ENCODE data around the gene PRORP. TPM values are rescaled to one million over a fixed set of nuclear protein-coding genes. Genes with fewer than 3 reads are reported as not detected.

The PRORP gene
- total and polyA plus RNA-seq, 2 donors: 28.5 to 42.1 TPM

DNA sequence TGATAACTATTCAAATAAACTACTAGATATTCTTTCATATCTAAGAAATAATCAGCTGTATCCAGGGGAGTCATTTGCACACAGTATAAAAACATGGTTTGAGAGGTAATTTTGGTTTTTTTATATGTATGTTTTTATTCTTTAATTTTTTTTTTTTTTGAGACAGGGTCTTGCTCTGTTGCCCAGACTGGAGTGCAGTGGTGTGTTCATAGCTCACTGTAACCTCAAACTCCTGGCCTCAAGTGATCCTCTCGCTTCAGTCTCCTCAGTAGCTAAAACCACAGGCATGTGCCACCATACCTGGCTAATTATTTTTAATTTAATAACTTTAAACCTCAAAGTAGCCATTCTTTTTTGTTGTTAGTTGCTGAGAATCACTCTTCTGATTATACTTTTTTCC, 1.8 kb downstream of the PRORP start:
- WGBS: 48% methylated on average over 1 of the region's 1 CpG
- peaks cover 5 to 8% of the 10 kb centered on the region in 2 donors for H3K36me3 ChIP-seq (ENCODE audit: control insufficient read depth in 2 of 2, insufficient read depth in 2 of 2, low read length in 1 of 2)
- peaks cover 13 to 20% of the 10 kb centered on the region in 2 donors for H3K4me1 ChIP-seq (ENCODE audit: control insufficient read depth in 2 of 2, insufficient read depth in 2 of 2, low read length in 2 of 2)
- peak overlapping the region in 1 of 2 donors; percentile 60 for H3K4me3 ChIP-seq (ENCODE audit: low read length in 2 of 2)
- DNase-seq (ENCODE audit: low read depth in 6 of 9, low spot score in 9 of 9): no peak
- H3K9me3 ChIP-seq (ENCODE audit: control insufficient read depth in 2 of 2, insufficient read depth in 1 of 2, low read length in 1 of 2): peaks cover 0 to 5% of the 10 kb centered on the region in 2 donors
- no peaks in the 10 kb centered on the region for H3K27me3 ChIP-seq (ENCODE audit: control insufficient read depth in 2 of 2, insufficient read depth in 1 of 2, low read length in 1 of 2)
- no peak overlapping the region for H3K27ac ChIP-seq (ENCODE audit: low read depth in 1 of 2, low read length in 1 of 2)

DNA sequence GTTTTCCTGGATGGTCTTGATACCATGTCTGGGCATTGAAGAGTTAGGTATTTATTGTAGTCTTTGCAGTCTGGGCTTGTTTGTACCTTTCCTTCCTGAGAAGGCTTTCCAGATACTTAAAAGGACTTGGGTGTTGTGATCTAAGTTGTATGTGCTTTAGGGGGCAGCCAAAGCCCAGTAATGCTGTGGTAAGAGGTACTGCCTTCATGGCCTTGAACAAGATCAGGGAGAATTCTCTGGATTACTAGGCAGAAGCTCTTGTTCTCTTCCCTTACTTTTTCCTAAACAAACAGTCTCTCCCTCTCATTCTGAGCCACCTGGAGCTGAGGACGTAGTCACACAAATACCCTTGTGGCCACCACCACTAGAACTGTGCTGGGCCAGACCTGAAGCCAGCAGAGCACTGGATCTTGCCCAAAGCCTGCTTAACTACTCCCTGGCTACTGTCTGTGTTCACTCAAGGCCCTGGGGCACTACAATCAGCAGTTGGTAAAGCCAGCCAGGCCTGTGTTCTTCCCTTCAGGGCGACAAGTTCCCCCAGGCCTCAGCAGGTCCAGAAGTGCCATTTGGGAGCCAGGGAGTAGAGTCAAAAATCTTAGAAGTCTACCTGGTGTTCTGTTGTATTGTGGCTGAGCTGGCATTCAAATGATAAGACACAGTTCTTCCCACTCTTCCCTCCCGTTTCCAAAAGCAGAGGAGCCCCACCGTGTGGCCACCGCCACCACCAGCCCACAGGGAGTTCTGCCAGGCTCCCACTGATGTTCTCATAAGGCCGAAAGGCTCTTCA, 11.4 kb downstream of the PRORP start:
- H3K27ac ChIP-seq (ENCODE audit: low read depth in 1 of 2, low read length in 1 of 2): no peak overlapping the region
- H3K4me3 ChIP-seq (ENCODE audit: low read length in 2 of 2): no peak overlapping the region
- H3K4me1 ChIP-seq (ENCODE audit: control insufficient read depth in 2 of 2, insufficient read depth in 2 of 2, low read length in 2 of 2): no peaks in the 10 kb centered on the region
- DNase-seq (ENCODE audit: low read depth in 6 of 9, low spot score in 9 of 9): no peak
- 81% methylated on average over 6 of the region's 6 CpGs for WGBS
- no peaks in the 10 kb centered on the region for H3K27me3 ChIP-seq (ENCODE audit: control insufficient read depth in 2 of 2, insufficient read depth in 1 of 2, low read length in 1 of 2)
- H3K36me3 ChIP-seq (ENCODE audit: control insufficient read depth in 2 of 2, insufficient read depth in 2 of 2, low read length in 1 of 2): peaks cover 36 to 45% of the 10 kb centered on the region in 2 donors
- peaks cover 0 to 8% of the 10 kb centered on the region in 2 donors for H3K9me3 ChIP-seq (ENCODE audit: control insufficient read depth in 2 of 2, insufficient read depth in 1 of 2, low read length in 1 of 2)

DNA sequence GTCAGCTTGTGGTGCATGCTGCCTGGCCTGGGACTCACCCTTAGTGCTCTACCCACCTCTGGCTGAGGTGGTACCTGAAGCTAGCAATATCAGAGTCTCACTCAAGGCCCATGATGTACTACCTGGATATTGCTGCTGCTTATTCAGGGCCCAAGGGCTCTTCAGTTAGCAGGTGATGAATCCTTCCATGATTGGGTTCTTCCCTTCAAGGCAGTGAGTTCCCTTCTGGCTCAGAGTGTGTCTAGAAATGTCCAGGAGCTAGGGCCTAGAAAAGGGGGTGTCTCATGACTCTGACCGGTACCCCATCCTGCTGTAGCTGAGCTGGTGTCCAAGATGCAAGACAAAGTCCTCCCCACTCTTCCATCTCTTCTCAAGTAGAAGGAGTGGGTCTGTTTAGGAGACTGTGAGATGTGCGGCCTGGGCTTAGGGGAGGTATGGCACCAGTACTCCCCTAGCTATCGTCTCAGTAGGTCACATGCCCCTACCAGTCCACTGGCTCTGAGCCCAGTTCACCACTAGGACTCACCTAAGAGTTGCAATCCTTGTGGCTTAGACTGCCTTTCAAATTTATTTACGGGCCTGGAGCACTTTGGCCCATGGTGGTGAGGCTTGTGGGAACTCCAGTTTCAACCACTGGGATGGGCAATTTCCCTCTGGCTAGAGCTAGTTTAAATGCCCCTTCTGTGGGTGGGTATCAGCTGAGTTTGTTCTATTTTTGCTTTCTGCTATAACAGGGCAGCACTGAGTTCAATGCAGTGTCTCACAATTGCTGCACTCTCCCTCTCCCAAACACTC, 12.2 kb downstream of the PRORP start:
- Histone ChIP-seq H3K27me3 (ENCODE audit: control insufficient read depth in 2 of 2, insufficient read depth in 1 of 2, low read length in 1 of 2) (no peaks in the 10 kb centered on the region), H3K4me1 (ENCODE audit: control insufficient read depth in 2 of 2, insufficient read depth in 2 of 2, low read length in 2 of 2) (no peaks in the 10 kb centered on the region), H3K4me3 (ENCODE audit: low read length in 2 of 2) (no peak overlapping the region), H3K27ac (ENCODE audit: low read depth in 1 of 2, low read length in 1 of 2) (no peak overlapping the region), H3K36me3 (ENCODE audit: control insufficient read depth in 2 of 2, insufficient read depth in 2 of 2, low read length in 1 of 2) (peaks cover 36 to 45% of the 10 kb centered on the region in 2 donors), H3K9me3 (ENCODE audit: control insufficient read depth in 2 of 2, insufficient read depth in 1 of 2, low read length in 1 of 2) (peaks cover 0 to 8% of the 10 kb centered on the region in 2 donors)
- 97% methylated on average over 4 of the region's 4 CpGs for WGBS
- no peak for DNase-seq (ENCODE audit: low read depth in 6 of 9, low spot score in 9 of 9)

DNA sequence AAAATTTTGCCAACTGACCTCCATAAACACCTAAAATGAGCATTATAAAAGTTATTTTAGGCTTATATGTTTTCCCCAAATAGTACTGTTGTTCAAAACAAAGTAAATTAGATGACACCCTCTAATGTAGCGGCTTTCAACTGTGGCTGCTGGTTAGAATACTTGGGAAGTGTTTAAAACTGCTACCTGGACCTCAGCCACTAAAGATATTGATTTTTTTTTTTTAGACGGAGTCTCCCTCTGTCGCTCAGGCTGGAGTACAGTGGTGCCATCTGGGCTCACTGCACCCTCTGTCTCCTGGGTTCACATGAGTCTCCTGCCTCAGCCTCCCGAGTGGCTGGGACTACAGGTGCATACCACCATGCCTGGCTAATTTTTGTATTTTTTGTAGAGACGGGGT, 16.2 kb downstream of the PRORP start:
- 79% methylated on average over 5 of the region's 5 CpGs for WGBS
- DNase-seq (ENCODE audit: low read depth in 6 of 9, low spot score in 9 of 9): no peak
- Histone ChIP-seq H3K9me3 (ENCODE audit: control insufficient read depth in 2 of 2, insufficient read depth in 1 of 2, low read length in 1 of 2) (no peaks in the 10 kb centered on the region), H3K27ac (ENCODE audit: low read depth in 1 of 2, low read length in 1 of 2) (no peak overlapping the region), H3K36me3 (ENCODE audit: control insufficient read depth in 2 of 2, insufficient read depth in 2 of 2, low read length in 1 of 2) (peaks cover 29 to 32% of the 10 kb centered on the region in 2 donors), H3K27me3 (ENCODE audit: control insufficient read depth in 2 of 2, insufficient read depth in 1 of 2, low read length in 1 of 2) (no peaks in the 10 kb centered on the region), H3K4me1 (ENCODE audit: control insufficient read depth in 2 of 2, insufficient read depth in 2 of 2, low read length in 2 of 2) (no peaks in the 10 kb centered on the region), H3K4me3 (ENCODE audit: low read length in 2 of 2) (no peak overlapping the region)

DNA sequence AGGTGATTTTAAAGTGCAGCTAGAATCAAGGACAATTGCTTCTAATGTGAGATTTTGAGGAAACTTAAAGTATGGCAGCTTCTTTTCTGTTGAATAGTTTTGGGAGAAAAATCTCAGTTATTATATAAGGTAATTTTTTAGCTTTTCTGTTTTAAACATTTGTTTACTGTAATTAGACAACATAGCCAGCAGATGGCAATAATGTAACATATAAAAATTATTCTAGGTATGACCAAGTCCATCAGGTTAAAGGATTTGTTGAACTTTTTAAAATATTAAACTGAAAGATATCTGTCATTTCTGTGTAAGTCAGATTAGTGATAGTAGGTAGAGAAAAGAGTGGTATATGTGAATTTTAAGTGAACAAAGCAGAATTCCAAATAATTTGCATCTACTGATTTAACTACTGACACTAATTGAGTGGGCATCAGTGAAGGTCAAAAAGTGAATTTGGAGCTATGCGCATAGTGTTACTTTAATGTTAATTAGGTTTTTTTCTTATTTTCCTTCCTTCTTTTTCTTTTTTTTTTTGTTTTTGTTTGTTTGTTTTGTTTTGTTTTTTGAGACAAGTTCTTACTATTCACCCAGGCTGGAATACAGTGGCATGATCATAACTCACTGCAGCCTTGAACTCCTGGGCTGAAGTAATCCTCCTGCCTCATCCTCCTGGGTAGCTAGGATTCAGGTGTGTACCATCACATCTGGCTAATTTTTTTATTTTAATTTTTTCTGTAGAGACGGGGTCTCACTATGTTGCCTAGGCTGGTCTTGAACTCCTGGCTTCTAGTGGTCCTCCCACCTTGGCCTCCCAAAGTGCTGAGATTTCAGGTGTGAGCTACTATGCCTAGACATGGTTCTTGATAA, 18.6 kb downstream of the PRORP start:
- no peaks in the 10 kb centered on the region for H3K9me3 ChIP-seq (ENCODE audit: control insufficient read depth in 2 of 2, insufficient read depth in 1 of 2, low read length in 1 of 2)
- H3K27me3 ChIP-seq (ENCODE audit: control insufficient read depth in 2 of 2, insufficient read depth in 1 of 2, low read length in 1 of 2): no peaks in the 10 kb centered on the region
- peak in 1 of 9 donors; percentile 51 for DNase-seq (ENCODE audit: low read depth in 6 of 9, low spot score in 9 of 9)
- no peak overlapping the region for H3K4me3 ChIP-seq (ENCODE audit: low read length in 2 of 2)
- peaks cover 13 to 16% of the 10 kb centered on the region in 2 donors for H3K36me3 ChIP-seq (ENCODE audit: control insufficient read depth in 2 of 2, insufficient read depth in 2 of 2, low read length in 1 of 2)
- no peaks in the 10 kb centered on the region for H3K4me1 ChIP-seq (ENCODE audit: control insufficient read depth in 2 of 2, insufficient read depth in 2 of 2, low read length in 2 of 2)
- no peak overlapping the region for H3K27ac ChIP-seq (ENCODE audit: low read depth in 1 of 2, low read length in 1 of 2)
- WGBS: 98% methylated on average over 2 of the region's 2 CpGs

DNA sequence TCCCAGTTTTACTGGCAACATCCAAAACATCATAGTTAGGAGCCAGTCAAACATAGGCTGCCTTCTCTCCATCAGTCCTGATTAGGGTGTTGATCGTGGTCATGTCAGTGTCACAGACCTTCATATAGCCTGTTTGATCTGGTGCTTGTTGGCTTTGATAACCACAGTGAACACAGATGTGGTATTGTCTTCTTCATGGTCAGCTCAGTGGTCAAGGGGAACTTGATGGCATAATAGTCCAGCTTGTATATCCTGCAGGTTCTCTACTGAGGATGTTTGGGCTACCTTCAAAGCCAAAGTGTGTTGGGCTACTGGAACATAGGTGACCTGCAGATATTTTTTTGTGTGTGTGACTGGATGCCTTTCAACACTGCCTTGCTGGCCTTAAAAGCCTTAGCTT, 21.7 kb downstream of the PRORP start:
- Histone ChIP-seq H3K27ac (ENCODE audit: low read depth in 1 of 2, low read length in 1 of 2) (no peak overlapping the region), H3K27me3 (ENCODE audit: control insufficient read depth in 2 of 2, insufficient read depth in 1 of 2, low read length in 1 of 2) (no peaks in the 10 kb centered on the region), H3K36me3 (ENCODE audit: control insufficient read depth in 2 of 2, insufficient read depth in 2 of 2, low read length in 1 of 2) (peaks cover 3 to 10% of the 10 kb centered on the region in 2 donors), H3K9me3 (ENCODE audit: control insufficient read depth in 2 of 2, insufficient read depth in 1 of 2, low read length in 1 of 2) (no peaks in the 10 kb centered on the region), H3K4me1 (ENCODE audit: control insufficient read depth in 2 of 2, insufficient read depth in 2 of 2, low read length in 2 of 2) (no peaks in the 10 kb centered on the region), H3K4me3 (ENCODE audit: low read length in 2 of 2) (no peak overlapping the region)
- WGBS: 100% methylated on average over 1 of the region's 1 CpG
- DNase-seq (ENCODE audit: low read depth in 6 of 9, low spot score in 9 of 9): no peak

DNA sequence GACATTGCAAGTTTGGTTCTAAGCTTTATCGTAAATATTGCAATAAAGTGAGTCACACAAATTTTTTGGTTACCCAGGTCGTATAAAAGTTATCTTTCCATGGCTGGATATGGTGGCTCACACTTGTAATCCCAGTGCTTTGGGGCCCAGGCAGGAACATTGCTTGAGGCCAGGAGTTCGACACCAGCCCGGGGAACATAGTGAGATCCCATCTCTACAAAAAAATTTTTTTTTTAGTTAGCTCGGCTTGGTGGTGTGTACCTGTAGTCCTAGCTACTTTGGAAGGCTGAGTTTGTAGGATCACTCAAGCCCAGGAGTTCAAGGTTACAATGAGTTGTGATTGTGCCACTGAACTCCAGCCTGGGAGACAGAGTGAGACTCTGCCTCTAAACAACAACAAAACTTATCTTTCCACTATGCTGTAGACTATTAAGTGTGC, 24.4 kb downstream of the PRORP start:
- peaks cover 3 to 10% of the 10 kb centered on the region in 2 donors for H3K36me3 ChIP-seq (ENCODE audit: control insufficient read depth in 2 of 2, insufficient read depth in 2 of 2, low read length in 1 of 2)
- no peak overlapping the region for H3K4me3 ChIP-seq (ENCODE audit: low read length in 2 of 2)
- no peaks in the 10 kb centered on the region for H3K9me3 ChIP-seq (ENCODE audit: control insufficient read depth in 2 of 2, insufficient read depth in 1 of 2, low read length in 1 of 2)
- no peaks in the 10 kb centered on the region for H3K4me1 ChIP-seq (ENCODE audit: control insufficient read depth in 2 of 2, insufficient read depth in 2 of 2, low read length in 2 of 2)
- 96% methylated on average over 5 of the region's 5 CpGs for WGBS
- H3K27me3 ChIP-seq (ENCODE audit: control insufficient read depth in 2 of 2, insufficient read depth in 1 of 2, low read length in 1 of 2): no peaks in the 10 kb centered on the region
- no peak overlapping the region for H3K27ac ChIP-seq (ENCODE audit: low read depth in 1 of 2, low read length in 1 of 2)
- no peak for DNase-seq (ENCODE audit: low read depth in 6 of 9, low spot score in 9 of 9)

DNA sequence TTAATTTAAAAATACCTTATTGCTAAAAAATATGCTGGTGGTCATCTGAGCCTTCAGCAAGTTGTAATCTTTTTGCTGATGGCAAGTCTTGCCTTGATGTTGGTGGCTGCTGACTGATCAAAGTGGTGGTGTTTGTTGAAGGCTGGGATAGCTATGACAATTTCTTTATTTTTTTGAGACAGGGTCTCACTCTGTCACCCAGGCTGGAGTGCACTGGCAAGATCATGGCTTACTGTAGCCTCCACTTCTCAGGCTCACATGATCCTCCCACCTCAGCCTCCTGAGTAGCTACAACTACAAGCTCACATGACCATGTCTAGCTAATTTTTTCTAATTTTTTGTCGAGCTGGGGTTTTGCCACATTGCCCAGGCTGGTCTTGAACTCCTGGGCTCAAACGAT, 24.8 kb downstream of the PRORP start:
- no peak overlapping the region for H3K27ac ChIP-seq (ENCODE audit: low read depth in 1 of 2, low read length in 1 of 2)
- DNase-seq (ENCODE audit: low read depth in 6 of 9, low spot score in 9 of 9): no peak
- no peaks in the 10 kb centered on the region for H3K27me3 ChIP-seq (ENCODE audit: control insufficient read depth in 2 of 2, insufficient read depth in 1 of 2, low read length in 1 of 2)
- WGBS: 95% methylated on average over 2 of the region's 2 CpGs
- H3K36me3 ChIP-seq (ENCODE audit: control insufficient read depth in 2 of 2, insufficient read depth in 2 of 2, low read length in 1 of 2): peaks cover 3 to 8% of the 10 kb centered on the region in 2 donors
- H3K4me1 ChIP-seq (ENCODE audit: control insufficient read depth in 2 of 2, insufficient read depth in 2 of 2, low read length in 2 of 2): no peaks in the 10 kb centered on the region
- H3K9me3 ChIP-seq (ENCODE audit: control insufficient read depth in 2 of 2, insufficient read depth in 1 of 2, low read length in 1 of 2): no peaks in the 10 kb centered on the region
- no peak overlapping the region for H3K4me3 ChIP-seq (ENCODE audit: low read length in 2 of 2)
